CD4-positive, alpha-beta T cell (primary cell): ENCODE data around the gene ESYT1. TPM values are rescaled to one million over a fixed set of nuclear protein-coding genes. Genes with fewer than 3 reads are reported as not detected.

Experiments used
- ATAC-seq: fragments of 200-7000 bp; cut with Tn5 transposase; one replicate; pipeline ENCODE4 v1.10.0; 2022; ENCODE audit warnings: mild to moderate bottlenecking; ENCODE audit not compliant: poor library complexity
- CTCF ChIA-PET: fragments of 350-600 bp; sonication (Branson Sonifier 250); formaldehyde crosslinking; loops from one replicate; lab custom pipeline; 2021; ENCODE audit warnings: antibody characterized with exemption, inconsistent platforms; lab: Charles Lee
- POLR2A ChIA-PET: fragments of 350-600 bp; sonication (Branson Sonifier 250); formaldehyde crosslinking; loops from one replicate; lab custom pipeline; 2021; ENCODE audit warnings: antibody characterized with exemption, inconsistent platforms; lab: Charles Lee
- DNase-seq, 14 experiments: peaks; one replicate each; pipeline ENCODE4 v3.0.0-alpha.2; 2013 to 2020; ENCODE audit warnings: mixed read lengths in 2 of 14
- H3K27ac ChIP-seq, 2 donors: one replicate each; pipeline versions ENCODE4 v1.5.1 to v1.7.0; 2013; ENCODE audit warnings: low read length in 2 of 2, low read depth in 1 of 2, mild to moderate bottlenecking in 1 of 2
- H3K27me3 ChIP-seq, 2 experiments: 1 replicate in 1 of 2; 2 replicates in 1 of 2; pipeline versions ENCODE4 v1.6.1 to v1.7.0; 2013; ENCODE audit warnings: low read length in 2 of 2, control low read depth in 1 of 2, mild to moderate bottlenecking in 1 of 2, moderate library complexity in 1 of 2; ENCODE audit not compliant: insufficient read depth in 2 of 2, control insufficient read depth in 1 of 2
- H3K36me3 ChIP-seq: one replicate; pipeline ENCODE4 v1.6.1; 2013; ENCODE audit warnings: low read length, control low read depth; ENCODE audit not compliant: insufficient read depth
- H3K4me1 ChIP-seq: one replicate; pipeline ENCODE4 v1.6.1; 2013; ENCODE audit warnings: low read length, control low read depth; ENCODE audit not compliant: insufficient read depth
- H3K4me3 ChIP-seq: one replicate; pipeline ENCODE4 v1.5.1; 2013; ENCODE audit warnings: mild to moderate bottlenecking, low read length, moderate library complexity
- H3K9me3 ChIP-seq, 2 experiments: 1 replicate in 1 of 2; 2 replicates in 1 of 2; pipeline versions ENCODE4 v1.6.1 to v1.7.0; 2013; ENCODE audit warnings: low read length in 2 of 2, mild to moderate bottlenecking in 2 of 2, control low read depth in 1 of 2, moderate library complexity in 1 of 2; ENCODE audit not compliant: control insufficient read depth in 1 of 2, insufficient read depth in 1 of 2
- H3K27ac Mint-ChIP-seq: one replicate; pipeline ENCODE4 v1.8.0; 2020; ENCODE audit warnings: mixed read lengths
- H3K27me3 Mint-ChIP-seq: one replicate; pipeline ENCODE4 v1.8.0; 2021; ENCODE audit warnings: mixed read lengths
- H3K36me3 Mint-ChIP-seq: one replicate; pipeline ENCODE4 v1.8.0; 2021; ENCODE audit warnings: low read depth, mixed read lengths
- H3K4me1 Mint-ChIP-seq: one replicate; pipeline ENCODE4 v1.8.0; 2021; ENCODE audit warnings: low read depth, mixed read lengths
- H3K4me3 Mint-ChIP-seq: one replicate; pipeline ENCODE4 v1.8.0; 2020; ENCODE audit warnings: mild to moderate bottlenecking, mixed read lengths
- H3K9me3 Mint-ChIP-seq: one replicate; pipeline ENCODE4 v1.8.0; 2020; ENCODE audit warnings: mixed read lengths
- intact Hi-C, 2 experiments: fragments of 100-400 bp; cut with DNase I in 1 of 2; cut with micrococcal nuclease in 1 of 2; formaldehyde crosslinking; loops; one replicate each; pipeline versions ENCODE4 v1.15.1 to v1.9.0; 2023 to 2025; cut with DNase I, micrococcal nuclease
- total RNA-seq, 174 experiments: library from RNA in 2 of 174; stranded (reverse) in 2 of 174; gene quantifications; one replicate each; pipeline ENCODE4 v1.2.3 and lab custom pipeline; 2021 to 2026
- TF ChIP-seq, protein P1 (sequence below): fragments of 200-600 bp; IDR thresholded peaks from one replicate; pipeline ENCODE4 v1.8.0; 2022; ENCODE audit warnings: antibody characterized with exemption, mild to moderate bottlenecking

Gene ESYT1
- total RNA-seq, 2 experiments from 2014 or later = 88.5 to 90.3 TPM

DNA sequence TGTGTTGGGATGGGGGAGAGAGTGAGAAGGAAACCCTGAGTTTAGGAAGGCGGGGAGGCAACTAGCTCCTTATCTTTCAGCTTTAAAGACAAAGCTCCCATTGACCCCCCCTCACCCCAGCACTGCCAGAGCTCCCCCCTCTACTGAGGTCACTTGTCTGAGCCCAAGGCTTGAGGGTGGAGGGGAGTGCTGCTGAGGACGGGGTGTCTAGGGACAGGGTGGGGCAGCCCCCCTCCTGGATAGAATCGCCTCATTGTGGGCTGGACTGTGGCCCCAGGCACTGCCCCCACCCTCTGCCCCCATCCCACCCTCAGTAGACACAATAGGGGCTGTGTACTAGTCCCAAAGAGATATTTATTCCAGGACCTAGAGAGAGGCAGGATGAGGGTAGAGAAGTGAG lies 45.1 kb upstream of the ESYT1 start:
- CTCF ChIA-PET = no interaction called here
- no peak overlapping the region for H3K4me3 ChIP-seq
- H3K36me3 ChIP-seq = no peaks in the 10 kb centered on the region
- H3K9me3 ChIP-seq = no peaks in the 10 kb centered on the region
- H3K36me3 Mint-ChIP-seq = no peaks in the 10 kb centered on the region
- H3K27me3 Mint-ChIP-seq = peaks cover 17% of the 10 kb centered on the region
- H3K27ac Mint-ChIP-seq = no peak overlapping the region
- DNase-seq (no peak), ATAC-seq (no peak)
- peaks cover 14 to 23% of the 10 kb centered on the region in 2 experiments for H3K27me3 ChIP-seq
- POLR2A ChIA-PET = no interaction called here
- intact Hi-C loops = loop anchor here in 1 of 2 experiments (2.0 kb wide), 1 partner anchor 18 kb away; no protein-coding TSS in a partner anchor
- H3K4me3 Mint-ChIP-seq = no peak overlapping the region
- H3K4me1 Mint-ChIP-seq = peaks cover 14% of the 10 kb centered on the region
- H3K27ac ChIP-seq = no peak overlapping the region
- H3K4me1 ChIP-seq = peaks cover 21% of the 10 kb centered on the region
- TF ChIP-seq, protein P1, sequence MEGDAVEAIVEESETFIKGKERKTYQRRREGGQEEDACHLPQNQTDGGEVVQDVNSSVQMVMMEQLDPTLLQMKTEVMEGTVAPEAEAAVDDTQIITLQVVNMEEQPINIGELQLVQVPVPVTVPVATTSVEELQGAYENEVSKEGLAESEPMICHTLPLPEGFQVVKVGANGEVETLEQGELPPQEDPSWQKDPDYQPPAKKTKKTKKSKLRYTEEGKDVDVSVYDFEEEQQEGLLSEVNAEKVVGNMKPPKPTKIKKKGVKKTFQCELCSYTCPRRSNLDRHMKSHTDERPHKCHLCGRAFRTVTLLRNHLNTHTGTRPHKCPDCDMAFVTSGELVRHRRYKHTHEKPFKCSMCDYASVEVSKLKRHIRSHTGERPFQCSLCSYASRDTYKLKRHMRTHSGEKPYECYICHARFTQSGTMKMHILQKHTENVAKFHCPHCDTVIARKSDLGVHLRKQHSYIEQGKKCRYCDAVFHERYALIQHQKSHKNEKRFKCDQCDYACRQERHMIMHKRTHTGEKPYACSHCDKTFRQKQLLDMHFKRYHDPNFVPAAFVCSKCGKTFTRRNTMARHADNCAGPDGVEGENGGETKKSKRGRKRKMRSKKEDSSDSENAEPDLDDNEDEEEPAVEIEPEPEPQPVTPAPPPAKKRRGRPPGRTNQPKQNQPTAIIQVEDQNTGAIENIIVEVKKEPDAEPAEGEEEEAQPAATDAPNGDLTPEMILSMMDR = no peak
- no peaks in the 10 kb centered on the region for H3K9me3 Mint-ChIP-seq

DNA sequence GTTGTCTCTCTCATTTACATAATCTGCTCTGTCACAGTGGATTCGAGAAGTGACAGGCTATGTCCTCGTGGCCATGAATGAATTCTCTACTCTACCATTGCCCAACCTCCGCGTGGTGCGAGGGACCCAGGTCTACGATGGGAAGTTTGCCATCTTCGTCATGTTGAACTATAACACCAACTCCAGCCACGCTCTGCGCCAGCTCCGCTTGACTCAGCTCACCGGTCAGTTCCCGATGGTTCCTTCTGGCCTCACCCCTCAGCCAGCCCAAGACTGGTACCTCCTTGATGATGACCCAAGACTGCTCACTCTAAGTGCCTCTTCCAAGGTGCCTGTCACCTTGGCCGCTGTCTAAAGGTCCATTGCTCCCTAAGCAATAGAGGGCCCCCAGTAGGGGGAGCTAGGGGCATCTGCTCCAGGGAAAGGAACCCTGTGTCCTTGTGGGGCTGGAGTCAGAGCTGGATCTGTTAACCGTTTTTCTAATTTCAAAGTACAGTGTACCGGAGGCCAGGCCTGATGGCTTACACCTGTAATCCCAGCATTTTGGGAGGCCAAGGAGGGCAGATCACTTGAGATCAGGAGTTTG lies 43.0 kb upstream of the ESYT1 start:
- CTCF ChIA-PET = interaction anchor here (0.7 to 1.7 kb wide), 3 partner anchors 19 to 1247 kb away, joined by 3 to 4 read pairs (median 4); no protein-coding TSS in a partner anchor
- H3K4me3 ChIP-seq = no peak overlapping the region
- no peaks in the 10 kb centered on the region for H3K9me3 ChIP-seq
- no peak overlapping the region for H3K4me3 Mint-ChIP-seq
- no peak overlapping the region for H3K27ac Mint-ChIP-seq
- peaks cover 17% of the 10 kb centered on the region for H3K27me3 Mint-ChIP-seq
- intact Hi-C loops = no loop called here
- peak in 6 of 14 experiments; percentile 5 to 52 (median 26) for DNase-seq
- H3K27me3 ChIP-seq = peaks cover 14 to 23% of the 10 kb centered on the region in 2 experiments
- no peaks in the 10 kb centered on the region for H3K9me3 Mint-ChIP-seq
- ATAC-seq = no peak
- no peaks in the 10 kb centered on the region for H3K36me3 Mint-ChIP-seq
- TF ChIP-seq, protein P1 = peak; percentile 26
- peaks cover 8% of the 10 kb centered on the region for H3K4me1 ChIP-seq
- POLR2A ChIA-PET = interaction anchor here (1.2 to 1.6 kb wide), 2 partner anchors 18 to 19 kb away, joined by 4 to 5 read pairs; partner anchors contain the start of gene PA2G4
- H3K4me1 Mint-ChIP-seq = peaks cover 2% of the 10 kb centered on the region
- H3K27ac ChIP-seq = no peak overlapping the region
- no peaks in the 10 kb centered on the region for H3K36me3 ChIP-seq

DNA sequence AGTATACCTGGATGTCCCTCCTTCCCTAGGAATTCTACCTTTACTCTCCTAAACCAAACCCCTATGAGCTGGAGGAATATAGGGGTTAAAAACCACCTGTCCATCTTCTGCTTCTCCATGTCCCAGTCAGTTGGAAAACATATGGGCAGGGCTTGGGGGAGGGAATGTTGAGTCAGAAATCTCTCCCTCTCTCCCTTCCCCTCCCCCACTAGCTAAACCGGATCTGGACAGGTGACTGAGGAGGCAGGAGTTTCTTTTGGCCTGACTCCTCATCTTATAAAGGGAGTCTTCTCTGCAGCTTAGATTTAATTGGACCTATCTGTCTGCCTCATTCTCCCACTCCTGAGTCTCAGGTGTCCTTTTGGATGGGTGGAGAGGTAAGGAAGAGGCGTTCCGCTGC lies 42.0 kb upstream of the ESYT1 start:
- H3K36me3 Mint-ChIP-seq = no peaks in the 10 kb centered on the region
- H3K27ac ChIP-seq = no peak overlapping the region

More for the DNA sequence above, 42.0 kb upstream of the ESYT1 start:
- no peak overlapping the region for H3K4me3 ChIP-seq
- intact Hi-C loops = no loop called here
- no peak overlapping the region for H3K27ac Mint-ChIP-seq
- H3K4me3 Mint-ChIP-seq = no peak overlapping the region
- no peak for DNase-seq
- CTCF ChIA-PET = interaction anchor here (0.9 to 1.7 kb wide), 2 partner anchors 17 to 24 kb away, joined by 3 to 4 read pairs; no protein-coding TSS in a partner anchor
- peaks cover 8 to 18% of the 10 kb centered on the region in 2 experiments for H3K27me3 ChIP-seq
- no peak for ATAC-seq
- no peaks in the 10 kb centered on the region for H3K9me3 Mint-ChIP-seq
- H3K9me3 ChIP-seq = no peaks in the 10 kb centered on the region
- H3K4me1 ChIP-seq = no peaks in the 10 kb centered on the region
- H3K27me3 Mint-ChIP-seq = peaks cover 12% of the 10 kb centered on the region
- no peaks in the 10 kb centered on the region for H3K4me1 Mint-ChIP-seq
- POLR2A ChIA-PET = interaction anchor here (0.8 to 1.6 kb wide), 2 partner anchors 18 to 31 kb away, joined by 3 to 5 read pairs; partner anchors contain the start of gene PA2G4
- TF ChIP-seq, protein P1 = no peak
- no peaks in the 10 kb centered on the region for H3K36me3 ChIP-seq
